ENCODE measurements around the gene UPK1A.

- TF ChIP-seq ATF3 (IDR thresholded peaks at IDR 0.05; ENCODE audit: borderline replicate concordance, extremely low read depth, low read depth, low read length) = no peak
- TF ChIP-seq, protein P1, sequence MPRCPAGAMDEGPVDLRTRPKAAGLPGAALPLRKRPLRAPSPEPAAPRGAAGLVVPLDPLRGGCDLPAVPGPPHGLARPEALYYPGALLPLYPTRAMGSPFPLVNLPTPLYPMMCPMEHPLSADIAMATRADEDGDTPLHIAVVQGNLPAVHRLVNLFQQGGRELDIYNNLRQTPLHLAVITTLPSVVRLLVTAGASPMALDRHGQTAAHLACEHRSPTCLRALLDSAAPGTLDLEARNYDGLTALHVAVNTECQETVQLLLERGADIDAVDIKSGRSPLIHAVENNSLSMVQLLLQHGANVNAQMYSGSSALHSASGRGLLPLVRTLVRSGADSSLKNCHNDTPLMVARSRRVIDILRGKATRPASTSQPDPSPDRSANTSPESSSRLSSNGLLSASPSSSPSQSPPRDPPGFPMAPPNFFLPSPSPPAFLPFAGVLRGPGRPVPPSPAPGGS (IDR thresholded peaks at IDR 0.05; ENCODE audit: borderline replicate concordance, insufficient read depth, low read depth, low read length, poor library complexity, severe bottlenecking) = no peak
- TF ChIP-seq MEF2A (IDR thresholded peaks at IDR 0.05; ENCODE audit: insufficient read depth, low read depth, low read length) = no peak
- TF ChIP-seq SIN3A (IDR thresholded peaks at IDR 0.05; ENCODE audit: low read depth, low read length) = no peak
- TF ChIP-seq POLR2AphosphoS2 (IDR thresholded peaks at IDR 0.05; ENCODE audit: low read depth, low read length) = no peak
- TF ChIP-seq, protein P2, sequence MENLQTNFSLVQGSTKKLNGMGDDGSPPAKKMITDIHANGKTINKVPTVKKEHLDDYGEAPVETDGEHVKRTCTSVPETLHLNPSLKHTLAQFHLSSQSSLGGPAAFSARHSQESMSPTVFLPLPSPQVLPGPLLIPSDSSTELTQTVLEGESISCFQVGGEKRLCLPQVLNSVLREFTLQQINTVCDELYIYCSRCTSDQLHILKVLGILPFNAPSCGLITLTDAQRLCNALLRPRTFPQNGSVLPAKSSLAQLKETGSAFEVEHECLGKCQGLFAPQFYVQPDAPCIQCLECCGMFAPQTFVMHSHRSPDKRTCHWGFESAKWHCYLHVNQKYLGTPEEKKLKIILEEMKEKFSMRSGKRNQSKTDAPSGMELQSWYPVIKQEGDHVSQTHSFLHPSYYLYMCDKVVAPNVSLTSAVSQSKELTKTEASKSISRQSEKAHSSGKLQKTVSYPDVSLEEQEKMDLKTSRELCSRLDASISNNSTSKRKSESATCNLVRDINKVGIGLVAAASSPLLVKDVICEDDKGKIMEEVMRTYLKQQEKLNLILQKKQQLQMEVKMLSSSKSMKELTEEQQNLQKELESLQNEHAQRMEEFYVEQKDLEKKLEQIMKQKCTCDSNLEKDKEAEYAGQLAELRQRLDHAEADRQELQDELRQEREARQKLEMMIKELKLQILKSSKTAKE (IDR thresholded peaks at IDR 0.05; ENCODE audit: low read depth, poor library complexity, severe bottlenecking) = no peak
- no peak for TF ChIP-seq CTCF (IDR thresholded peaks at IDR 0.05 in 2 of 3, conservative IDR thresholded peaks at IDR 0.05 in 1 of 3; ENCODE audit: control insufficient read depth in 2 of 3, extremely low read depth in 1 of 3, insufficient read depth in 1 of 3, low read depth in 3 of 3, low read length in 3 of 3)
- TF ChIP-seq POLR2AphosphoS5 (IDR thresholded peaks at IDR 0.05; ENCODE audit: low read length) = no peak
- TF ChIP-seq EGR1 (IDR thresholded peaks at IDR 0.05; ENCODE audit: borderline replicate concordance in 1 of 2, low read depth in 2 of 2, low read length in 2 of 2) = no peak
- no peak for TF ChIP-seq POLR2A (IDR thresholded peaks at IDR 0.05; ENCODE audit: low read depth, low read length)
- TF ChIP-seq CEBPB (IDR thresholded peaks at IDR 0.05; ENCODE audit: borderline replicate concordance in 1 of 2, low read depth in 2 of 2, low read length in 2 of 2) = no peak
- TF ChIP-seq RFX5 (IDR thresholded peaks at IDR 0.05; ENCODE audit: low read depth, low read length) = no peak
These were observed 37.9 kb downstream of the UPK1A start, which contains the start of gene ZBTB32 for GRCh38 chr19:35704218-35704617.
